GM19238 (cell line): ENCODE measurements around the gene KRTAP5-6.
"Not testable (repeated sequence)": the region's sequence is repeated elsewhere in the genome, so short reads cannot be mapped to it uniquely, and the experiment has no call there.

ENCODE experiments used
- DNase-seq: peaks from one replicate; pipeline ENCODE4 v3.0.0; 2011; ENCODE audit warnings: low spot score; ENCODE audit not compliant: insufficient read length

KRTAP5-6 gene

GRCh38 chr11:1683216-1683615 lies 13.8 kb upstream of the KRTAP5-6 start:
- not testable (repeated sequence) for DNase-seq

- DNase-seq: not testable (repeated sequence)
Measured at GRCh38 chr11:1683904-1684572, 13.0 kb upstream of the KRTAP5-6 start.

- DNase-seq: not testable (repeated sequence)
Measured at GRCh38 chr11:1684886-1685874, 11.8 kb upstream of the KRTAP5-6 start.

- not testable (repeated sequence) for DNase-seq
Measured at GRCh38 chr11:1686220-1686619, 10.8 kb upstream of the KRTAP5-6 start.

- DNase-seq: not testable (repeated sequence)
Measured at GRCh38 chr11:1688336-1688947, 8.6 kb upstream of the KRTAP5-6 start.

- DNase-seq: not testable (repeated sequence)
Measured at GRCh38 chr11:1689250-1690166, 7.5 kb upstream of the KRTAP5-6 start.

GRCh38 chr11:1690167-1691025 lies 6.6 kb upstream of the KRTAP5-6 start:
- no peak for DNase-seq

GRCh38 chr11:1691026-1691877 lies 5.7 kb upstream of the KRTAP5-6 start:
- DNase-seq: no peak

- DNase-seq: no peak
Measured at GRCh38 chr11:1691878-1692707, 4.9 kb upstream of the KRTAP5-6 start.

GRCh38 chr11:1692708-1693326 lies 4.2 kb upstream of the KRTAP5-6 start:
- no peak for DNase-seq

- peak; percentile 81 for DNase-seq
Measured at GRCh38 chr11:1693327-1694063, 3.5 kb upstream of the KRTAP5-6 start.

GRCh38 chr11:1694064-1694845 lies 2.7 kb upstream of the KRTAP5-6 start:
- peak; percentile 84 for DNase-seq

GRCh38 chr11:1694846-1695547 lies 2.0 kb upstream of the KRTAP5-6 start:
- DNase-seq: no peak

- no peak for DNase-seq
Measured at GRCh38 chr11:1695548-1696108, 1.4 kb upstream of the KRTAP5-6 start.

GRCh38 chr11:1699771-1700170 lies 2.8 kb downstream of the KRTAP5-6 start:
- no peak for DNase-seq
